GM21576 (cell line): Measurements from ENCODE around the gene HTRA3.

Experiments
- ATAC-seq: cut with Tn5 transposase; IDR thresholded peaks from one replicate; pipeline ENCODE4 v1.9.1; 2021; ENCODE audit warnings: mild to moderate bottlenecking, moderate library complexity; ENCODE audit not compliant: unreplicated experiment

The HTRA3 gene

GRCh38 chr4:8290701-8290970 is 21.1 kb downstream of the HTRA3 start:
- ATAC-seq: no peak

- ATAC-seq: no peak
These were observed 21.6 kb downstream of the HTRA3 start for GRCh38 chr4:8291036-8291682.

GRCh38 chr4:8291701-8292477 is 22.3 kb downstream of the HTRA3 start:
- no peak for ATAC-seq

GRCh38 chr4:8292478-8293107 is 23.0 kb downstream of the HTRA3 start:
- no peak for ATAC-seq

- ATAC-seq: no peak
These were observed 23.8 kb downstream of the HTRA3 start for GRCh38 chr4:8293131-8293975.

- ATAC-seq: no peak
These were observed 24.5 kb downstream of the HTRA3 start for GRCh38 chr4:8294036-8294435.

- ATAC-seq: no peak
These were observed 25.2 kb downstream of the HTRA3 start for GRCh38 chr4:8294775-8295174.

- no peak for ATAC-seq
These were observed 25.9 kb downstream of the HTRA3 start for GRCh38 chr4:8295471-8295870.

- no peak for ATAC-seq
These were observed 26.9 kb downstream of the HTRA3 start for GRCh38 chr4:8296491-8296890.

- no peak for ATAC-seq
These were observed 27.6 kb downstream of the HTRA3 start for GRCh38 chr4:8297141-8297601.

GRCh38 chr4:8297691-8298485 is 28.3 kb downstream of the HTRA3 start:
- no peak for ATAC-seq

- ATAC-seq: no peak
These were observed 31.3 kb downstream of the HTRA3 start for GRCh38 chr4:8300832-8301231.

GRCh38 chr4:8301851-8302730 is 32.5 kb downstream of the HTRA3 start:
- no peak for ATAC-seq

GRCh38 chr4:8303081-8303480 is 33.5 kb downstream of the HTRA3 start:
- ATAC-seq: no peak

- no peak for ATAC-seq
These were observed 34.1 kb downstream of the HTRA3 start for GRCh38 chr4:8303485-8304281.

GRCh38 chr4:8304827-8305695 is 35.5 kb downstream of the HTRA3 start:
- no peak for ATAC-seq

GRCh38 chr4:8305851-8306471 is 36.4 kb downstream of the HTRA3 start:
- no peak for ATAC-seq
